HFFc6 (cell line): ENCODE data around the gene CLPX. TPM values are rescaled to one million over a fixed set of nuclear protein-coding genes. Genes with fewer than 3 reads are reported as not detected.
"Not testable (repeated sequence)": the region's sequence is repeated elsewhere in the genome, so short reads cannot be mapped to it uniquely, and the experiment has no call there.

ENCODE experiments used
- DNase-seq: peaks from one replicate; pipeline ENCODE4 v3.0.0-alpha.2; 2018
- H3K27ac Mint-ChIP-seq: 2 replicates; pipeline ENCODE4 v1.8.0; 2020; ENCODE audit warnings: mild to moderate bottlenecking, mixed read lengths
- H3K27me3 Mint-ChIP-seq: 2 replicates; pipeline ENCODE4 v1.8.0; 2021; ENCODE audit warnings: mild to moderate bottlenecking, moderate library complexity, mixed read lengths; ENCODE audit not compliant: insufficient read depth
- H3K36me3 Mint-ChIP-seq: 2 replicates; pipeline ENCODE4 v1.8.0; 2021; ENCODE audit warnings: low read depth, mixed read lengths
- H3K4me1 Mint-ChIP-seq: 2 replicates; pipeline ENCODE4 v1.8.0; 2020; ENCODE audit warnings: low read depth, mixed read lengths
- H3K4me3 Mint-ChIP-seq: 2 replicates; pipeline ENCODE4 v1.8.0; 2020; ENCODE audit warnings: mild to moderate bottlenecking, moderate library complexity, mixed read lengths
- H3K9me3 Mint-ChIP-seq: 2 replicates; pipeline ENCODE4 v1.8.0; 2020; ENCODE audit warnings: mild to moderate bottlenecking, mixed read lengths
- CTCF ChIP-seq: fragments of 200-600 bp; sonication (generic); IDR thresholded peaks from 2 replicates; pipeline ENCODE4 v1.5.0; 2021; ENCODE audit warnings: antibody characterized with exemption, mild to moderate bottlenecking
- total RNA-seq, 6 experiments: library from RNA; stranded (reverse); fragmentation: NEBNext Ultra II Directional; extraction: Animal tissue kit (Norgen Biotek cat#: 25700); gene quantifications; 2 replicates in 1 of 6; 3 replicates in 5 of 6; pipeline ENCODE4 v1.2.3, GENCODE V29; 2021

CLPX gene
- total RNA-seq, 6 experiments from 2014 or later = 35.1 to 42.0 (median 39.4) TPM

GRCh38 chr15:65196637-65197336, 11.6 kb upstream of the CLPX start:
- no peak overlapping the region for H3K27ac Mint-ChIP-seq
- DNase-seq = no peak
- H3K4me3 Mint-ChIP-seq = no peak overlapping the region
- TF ChIP-seq CTCF = no peak
- H3K9me3 Mint-ChIP-seq = no peaks in the 10 kb centered on the region
- no peaks in the 10 kb centered on the region for H3K36me3 Mint-ChIP-seq
- no peaks in the 10 kb centered on the region for H3K4me1 Mint-ChIP-seq
- peaks cover 21% of the 10 kb centered on the region for H3K27me3 Mint-ChIP-seq

- Mint-ChIP-seq H3K36me3 (no peaks in the 10 kb centered on the region), H3K4me1 (no peaks in the 10 kb centered on the region), H3K27ac (no peak overlapping the region), H3K27me3 (peaks cover 18% of the 10 kb centered on the region), H3K9me3 (no peaks in the 10 kb centered on the region), H3K4me3 (no peak overlapping the region)
- no peak for DNase-seq
- TF ChIP-seq CTCF = no peak
Measured at GRCh38 chr15:65195548-65195923, 10.4 kb upstream of the CLPX start.

- H3K4me1 Mint-ChIP-seq = no peaks in the 10 kb centered on the region
- H3K4me3 Mint-ChIP-seq = no peak overlapping the region
- H3K36me3 Mint-ChIP-seq = no peaks in the 10 kb centered on the region
- DNase-seq = no peak
- H3K27ac Mint-ChIP-seq = no peak overlapping the region
- TF ChIP-seq CTCF = peak; percentile 19; the same call in 1 of the 2 replicates
- H3K9me3 Mint-ChIP-seq = no peaks in the 10 kb centered on the region
- peaks cover 16% of the 10 kb centered on the region for H3K27me3 Mint-ChIP-seq
Measured at GRCh38 chr15:65194826-65195547, 9.8 kb upstream of the CLPX start.

- DNase-seq = peak; percentile 24
- Mint-ChIP-seq H3K27ac (no peak overlapping the region), H3K4me3 (no peak overlapping the region), H3K27me3 (peaks cover 14% of the 10 kb centered on the region), H3K4me1 (0 out of 2 replicates have a peak, but pooled peaks cover 4% of the 10 kb centered on the region), H3K36me3 (no peaks in the 10 kb centered on the region), H3K9me3 (no peaks in the 10 kb centered on the region)
- TF ChIP-seq CTCF = no peak
Measured at GRCh38 chr15:65192016-65192415, 6.9 kb upstream of the CLPX start.

GRCh38 chr15:65189102-65189740, 4.1 kb upstream of the CLPX start:
- peaks cover 7% of the 10 kb centered on the region for H3K27me3 Mint-ChIP-seq
- no peaks in the 10 kb centered on the region for H3K9me3 Mint-ChIP-seq
- peak; percentile 79 for TF ChIP-seq CTCF
- DNase-seq = peak; percentile 42
- H3K36me3 Mint-ChIP-seq = peaks cover 2% of the 10 kb centered on the region
- H3K4me3 Mint-ChIP-seq = no peak overlapping the region
- peaks cover 11% of the 10 kb centered on the region for H3K4me1 Mint-ChIP-seq
- no peak overlapping the region for H3K27ac Mint-ChIP-seq

GRCh38 chr15:65188472-65188871, 3.3 kb upstream of the CLPX start:
- H3K4me1 Mint-ChIP-seq = peaks cover 14% of the 10 kb centered on the region
- H3K4me3 Mint-ChIP-seq, DNase-seq, H3K36me3 Mint-ChIP-seq, H3K27ac Mint-ChIP-seq, H3K9me3 Mint-ChIP-seq, H3K27me3 Mint-ChIP-seq: not testable (repeated sequence)
